MM.1S (cell line): ENCODE data around the gene TYSND1.
"Not testable (repeated sequence)": the region's sequence is repeated elsewhere in the genome, so short reads cannot be mapped to it uniquely, and the experiment has no call there.

Experiments
- DNase-seq: peaks from one replicate; pipeline ENCODE4 v3.0.0-alpha.2; 2015
- H2AFZ ChIP-seq: fragments of 300-600 bp; sonication (generic); 2 replicates; pipeline ENCODE4 v1.6.0; 2016; ENCODE audit warnings: antibody characterized with exemption, low read length
- H3F3A ChIP-seq: fragments of 300-600 bp; sonication (generic); 2 replicates; pipeline ENCODE4 v1.6.1; 2016; ENCODE audit warnings: mild to moderate bottlenecking, antibody characterized with exemption, low read length, moderate library complexity, mixed read lengths; ENCODE audit not compliant: insufficient read depth
- H3K27ac ChIP-seq: fragments of 300-600 bp; sonication (generic); 2 replicates; pipeline ENCODE4 v1.5.1; 2016; ENCODE audit warnings: mild to moderate bottlenecking, low read length
- H3K27me3 ChIP-seq: fragments of 300-600 bp; sonication (generic); replicated peaks from 2 replicates; pipeline ENCODE4 v1.6.0; 2016; ENCODE audit warnings: low read length; ENCODE audit not compliant: insufficient read depth
- H3K36me3 ChIP-seq: fragments of 300-600 bp; sonication (generic); replicated peaks from 2 replicates; pipeline ENCODE4 v1.6.1; 2016; ENCODE audit warnings: mild to moderate bottlenecking, low read length, mixed read lengths; ENCODE audit not compliant: insufficient read depth
- H3K4me1 ChIP-seq: fragments of 300-600 bp; sonication (generic); 2 replicates; pipeline ENCODE4 v1.6.1; 2016; ENCODE audit warnings: low read length, mixed read lengths
- H3K4me2 ChIP-seq: fragments of 300-600 bp; sonication (generic); 2 replicates; pipeline ENCODE4 v1.6.0; 2016; ENCODE audit warnings: low read depth, low read length
- H3K4me3 ChIP-seq: fragments of 300-600 bp; sonication (generic); 2 replicates; pipeline ENCODE4 v1.5.1; 2016; ENCODE audit warnings: low read length, mixed read lengths
- H3K79me2 ChIP-seq: fragments of 300-600 bp; sonication (generic); 2 replicates; pipeline ENCODE4 v1.6.1; 2016; ENCODE audit warnings: mixed run types, low read length, mixed read lengths
- H3K9ac ChIP-seq: fragments of 300-600 bp; sonication (generic); 2 replicates; pipeline ENCODE4 v1.6.1; 2016; ENCODE audit warnings: low read length, mixed read lengths
- H3K9me2 ChIP-seq: fragments of 300-600 bp; sonication (generic); replicated peaks from 2 replicates; pipeline ENCODE4 v1.6.1; 2016; ENCODE audit warnings: mild to moderate bottlenecking, low read length, mixed read lengths; ENCODE audit not compliant: insufficient read depth
- H3K9me3 ChIP-seq: fragments of 300-600 bp; sonication (generic); replicated peaks from 2 replicates; pipeline ENCODE4 v1.6.1; 2016; ENCODE audit warnings: mild to moderate bottlenecking, low read length, mixed read lengths; ENCODE audit not compliant: insufficient read depth
- H4K20me1 ChIP-seq: fragments of 300-600 bp; sonication (generic); 2 replicates; pipeline ENCODE4 v1.6.1; 2016; ENCODE audit warnings: mild to moderate bottlenecking, low read length, moderate library complexity, mixed read lengths; ENCODE audit not compliant: insufficient read depth
- CTCF ChIP-seq: fragments of 300-600 bp; sonication (generic); IDR thresholded peaks from 2 replicates; pipeline ENCODE4 v1.5.1; 2016; ENCODE audit warnings: antibody characterized with exemption, low read length, mixed read lengths
- EZH2 ChIP-seq: fragments of 300-600 bp; sonication (generic); optimal IDR thresholded peaks from 2 replicates; pipeline ENCODE3; 2017; ENCODE audit warnings: low read depth, mild to moderate bottlenecking, antibody characterized with exemption, low read length, mixed read lengths
- EZH2phosphoT487 ChIP-seq: fragments of 300-600 bp; sonication (generic); IDR thresholded peaks from 2 replicates; pipeline ENCODE4 v1.6.1; 2018; ENCODE audit warnings: antibody characterized with exemption, low read length

TYSND1 gene

GRCh38 chr10:70186090-70186489 is 39.6 kb upstream of the TYSND1 start:
- H3K4me2 ChIP-seq = no peak overlapping the region
- no peaks in the 10 kb centered on the region for H3K9me3 ChIP-seq
- no peak for DNase-seq
- H3K27me3 ChIP-seq = no peaks in the 10 kb centered on the region
- H3K4me1 ChIP-seq = no peaks in the 10 kb centered on the region
- no peaks in the 10 kb centered on the region for H3K9me2 ChIP-seq
- H3K79me2 ChIP-seq = no peaks in the 10 kb centered on the region
- no peaks in the 10 kb centered on the region for H3K36me3 ChIP-seq
- H3K27ac ChIP-seq = no peak overlapping the region
- TF ChIP-seq EZH2phosphoT487 = no peak
- TF ChIP-seq CTCF = no peak
- no peak for TF ChIP-seq EZH2
- H4K20me1 ChIP-seq = no peaks in the 10 kb centered on the region
- H3K4me3 ChIP-seq = no peak overlapping the region
- H3K9ac ChIP-seq = no peak overlapping the region
- H2AFZ ChIP-seq = no peak overlapping the region
- H3F3A ChIP-seq = no peaks in the 10 kb centered on the region

GRCh38 chr10:70183304-70183703 is 36.8 kb upstream of the TYSND1 start:
- Histone ChIP-seq H3K36me3 (no peaks in the 10 kb centered on the region), H2AFZ (no peak overlapping the region), H3K9me3 (no peaks in the 10 kb centered on the region), H3K9ac (no peak overlapping the region), H4K20me1 (no peaks in the 10 kb centered on the region), H3K27me3 (no peaks in the 10 kb centered on the region), H3K4me2 (no peak overlapping the region), H3K27ac (no peak overlapping the region), H3K9me2 (no peaks in the 10 kb centered on the region), H3F3A (no peaks in the 10 kb centered on the region), H3K4me1 (no peaks in the 10 kb centered on the region), H3K4me3 (no peak overlapping the region), H3K79me2 (no peaks in the 10 kb centered on the region)
- DNase-seq = no peak
- TF ChIP-seq CTCF = no peak
- no peak for TF ChIP-seq EZH2phosphoT487
- no peak for TF ChIP-seq EZH2

GRCh38 chr10:70179209-70179608 is 32.7 kb upstream of the TYSND1 start:
- not testable (repeated sequence) for H2AFZ ChIP-seq, H3K36me3 ChIP-seq, DNase-seq, H3K9ac ChIP-seq, H3K27ac ChIP-seq, H3K4me2 ChIP-seq, H3K79me2 ChIP-seq, H4K20me1 ChIP-seq, H3K9me2 ChIP-seq, H3F3A ChIP-seq, H3K4me3 ChIP-seq, H3K4me1 ChIP-seq, H3K9me3 ChIP-seq, H3K27me3 ChIP-seq

GRCh38 chr10:70178139-70178725 is 31.7 kb upstream of the TYSND1 start:
- no peaks in the 10 kb centered on the region for H3K9me3 ChIP-seq
- H3K4me1 ChIP-seq = peaks cover 8% of the 10 kb centered on the region; the same call in 1 of the 2 replicates
- H2AFZ ChIP-seq = no peak overlapping the region
- H4K20me1 ChIP-seq = no peaks in the 10 kb centered on the region
- no peak overlapping the region for H3K4me2 ChIP-seq
- no peaks in the 10 kb centered on the region for H3K79me2 ChIP-seq
- peaks cover 8% of the 10 kb centered on the region; the same call in 1 of the 2 replicates for H3F3A ChIP-seq
- H3K27me3 ChIP-seq = no peaks in the 10 kb centered on the region
- TF ChIP-seq EZH2 = no peak
- no peak for TF ChIP-seq CTCF
- no peak for TF ChIP-seq EZH2phosphoT487
- H3K27ac ChIP-seq = no peak overlapping the region
- H3K9me2 ChIP-seq = no peaks in the 10 kb centered on the region
- H3K9ac ChIP-seq = no peak overlapping the region
- no peak for DNase-seq
- no peaks in the 10 kb centered on the region for H3K36me3 ChIP-seq
- no peak overlapping the region for H3K4me3 ChIP-seq
